HepG2 (cell line): Measurements from ENCODE around the gene DNAJA3. TPM values are rescaled to one million over a fixed set of nuclear protein-coding genes. Genes with fewer than 3 reads are reported as not detected.

ENCODE experiments used
- ATF1 ChIP-seq: IDR thresholded peaks from 2 replicates; pipeline ENCODE4 v1.6.1; 2016; ENCODE audit warnings: mild to moderate bottlenecking, control low read depth
- ELF1 ChIP-seq: sonication (generic); formaldehyde crosslinking; IDR thresholded peaks from 2 replicates; pipeline ENCODE4 v1.4.0; 2020; ENCODE audit warnings: missing genetic modification reagents
- ELF3 ChIP-seq: IDR thresholded peaks from 2 replicates; pipeline ENCODE4 v1.6.1; 2016; ENCODE audit warnings: missing genetic modification reagents, missing compliant biosample characterization
- GATAD2A ChIP-seq: IDR thresholded peaks from 2 replicates; pipeline ENCODE4 v1.6.1; 2016
- IKZF4 ChIP-seq: sonication (generic); formaldehyde crosslinking; IDR thresholded peaks from 2 replicates; pipeline ENCODE4 v1.5.1; 2020; ENCODE audit warnings: borderline replicate concordance, mild to moderate bottlenecking, low read depth, missing genetic modification reagents; ENCODE audit errors: not compliant biosample characterization
- KDM2A ChIP-seq: sonication (generic); formaldehyde crosslinking; IDR thresholded peaks from 2 replicates; pipeline ENCODE4 v1.4.0; 2020; ENCODE audit warnings: low read depth, missing genetic modification reagents, borderline replicate concordance
- KDM5B ChIP-seq: sonication (generic); formaldehyde crosslinking; IDR thresholded peaks from 2 replicates; pipeline ENCODE4 v1.4.0; 2020; ENCODE audit warnings: missing genetic modification reagents, mild to moderate bottlenecking, borderline replicate concordance
- KIAA2018 ChIP-seq: sonication (generic); formaldehyde crosslinking; IDR thresholded peaks from 2 replicates; pipeline ENCODE4 v1.5.0; 2020; ENCODE audit warnings: mild to moderate bottlenecking, missing genetic modification reagents, borderline replicate concordance
- PPARG ChIP-seq: conservative IDR thresholded peaks from 2 replicates; pipeline ENCODE4 v1.6.1; 2016; ENCODE audit warnings: missing biosample characterization, missing genetic modification reagents
- REST ChIP-seq, 2 experiments: IDR thresholded peaks; 2 replicates each; pipeline ENCODE4 v1.6.1; 2011 to 2012; ENCODE audit warnings: low read length in 2 of 2, borderline replicate concordance in 1 of 2, low read depth in 1 of 2, mild to moderate bottlenecking in 1 of 2, moderate library complexity in 1 of 2
- RXRB ChIP-seq: IDR thresholded peaks from 2 replicates; pipeline ENCODE4 v1.6.1; 2016; ENCODE audit warnings: borderline replicate concordance, missing genetic modification reagents, missing compliant biosample characterization
- SKI ChIP-seq: fragments of 450-650 bp; IDR thresholded peaks from one replicate; pipeline ENCODE4 v1.6.1; 2018; ENCODE audit warnings: mild to moderate bottlenecking; ENCODE audit not compliant: partially characterized antibody
- SOX13 ChIP-seq, 3 experiments: fragments of 450-650 bp in 1 of 3; sonication (generic) in 1 of 3; formaldehyde crosslinking in 1 of 3; IDR thresholded peaks in 2 of 3; conservative IDR thresholded peaks in 1 of 3; 2 replicates each; pipeline versions ENCODE4 v1.5.0 to v1.6.1; 2016 to 2020; ENCODE audit warnings: antibody characterized with exemption in 1 of 3, mild to moderate bottlenecking in 1 of 3, missing compliant biosample characterization in 1 of 3, missing genetic modification reagents in 1 of 3, moderate library complexity in 1 of 3
- ZNF44 ChIP-seq: sonication (generic); formaldehyde crosslinking; IDR thresholded peaks from 2 replicates; pipeline ENCODE4 v1.5.1; 2020; ENCODE audit warnings: mild to moderate bottlenecking, missing genetic modification reagents
- ZNF510 ChIP-seq: sonication (generic); formaldehyde crosslinking; IDR thresholded peaks from 2 replicates; pipeline ENCODE4 v1.4.0; 2020; ENCODE audit warnings: low read depth, mild to moderate bottlenecking, missing genetic modification reagents
- ZNF556 ChIP-seq: sonication (generic); formaldehyde crosslinking; IDR thresholded peaks from 2 replicates; pipeline ENCODE4 v1.4.0; 2020; ENCODE audit warnings: mild to moderate bottlenecking, missing genetic modification reagents, borderline replicate concordance
- ZNF776 ChIP-seq: sonication (generic); formaldehyde crosslinking; IDR thresholded peaks from 2 replicates; pipeline ENCODE4 v1.4.0; 2020; ENCODE audit warnings: mild to moderate bottlenecking, missing genetic modification reagents
- polyA plus RNA-seq, 8 experiments: library from polyadenylated mRNA; depleted of rRNA in 3 of 8; stranded (reverse) in 7 of 8; unstranded in 1 of 8; fragments of >200 nt; fragmentation: Illumina TruSeq in 4 of 8; extraction: Trizol in 4 of 8; gene quantifications; 2 replicates each; pipeline versions ENCODE4 v1.2.1 to v1.2.3, GENCODE V29; 2011 to 2016; ENCODE audit warnings: low read depth in 4 of 8, missing spikeins in 1 of 8, mixed read lengths in 1 of 8; ENCODE audit not compliant: insufficient read depth in 1 of 8
- total RNA-seq, 5 experiments: library from RNA; depleted of rRNA; stranded (reverse); fragments of >200 nt; fragmentation: Illumina TruSeq; extraction: Trizol; gene quantifications; 2 replicates each; pipeline ENCODE4 v1.2.3, GENCODE V29; 2016; ENCODE audit warnings: low read depth in 1 of 5

DNAJA3 gene
- total and polyA plus RNA-seq, 2 of the 13 experiments (the other 11 are each of a cell fraction or from before 2014, with no cell fraction given) = 77.0 to 83.3 TPM

GRCh38 chr16:4415538-4416199 lies 10.0 kb upstream of the DNAJA3 start (continued):
- TF ChIP-seq IKZF4 (peak; percentile 16), ZNF510 (no peak), SKI (peak; percentile 17), GATAD2A (peak; percentile 26; the same call in 1 of the 2 replicates), PPARG (CRISPR knock-in tag) (no peak), RXRB (CRISPR knock-in tag) (peak; percentile 90), KDM2A (CRISPR knock-in tag) (peak; percentile 42; the same call in 1 of the 2 replicates), ELF1 (CRISPR knock-in tag) (peak; percentile 45), ZNF44 (CRISPR knock-in tag) (0 out of 2 replicates have a peak, but pooled peaks have one; percentile 52), KDM5B (CRISPR knock-in tag) (no peak), ZNF556 (0 out of 2 replicates have a peak, but pooled peaks have one; percentile 10), SOX13 (IDR thresholded peaks at IDR 0.05) (no peak), SOX13 (CRISPR knock-in tag; conservative IDR thresholded peaks at IDR 0.05 in 1 of 2, IDR thresholded peaks at IDR 0.05 in 1 of 2) (0 out of 4 replicates have a peak, but pooled peaks of 1 of the 2 experiments have one; percentile 12), ATF1 (CRISPR knock-in tag) (no peak), ZNF776 (CRISPR knock-in tag) (no peak), REST (IDR thresholded peaks at IDR 0.05; ENCODE audit: borderline replicate concordance in 1 of 2, low read depth in 1 of 2, low read length in 2 of 2) (no peak), KIAA2018 (no peak), ELF3 (CRISPR knock-in tag) (peak; percentile 20; the same call in 1 of the 2 replicates)
